ENCODE data around the gene LRRFIP1.

Gene LRRFIP1

GRCh38 chr2:237724811-237725478, 97.6 kb downstream of the LRRFIP1 start:
- no peak for DNase-seq (ENCODE audit: low read depth)

- no peak for DNase-seq (ENCODE audit: low read depth)
These were observed 98.3 kb downstream of the LRRFIP1 start for GRCh38 chr2:237725661-237726060.

- no peak for DNase-seq (ENCODE audit: low read depth)
These were observed 99.0 kb downstream of the LRRFIP1 start for GRCh38 chr2:237726401-237726830.

- no peak for DNase-seq (ENCODE audit: low read depth)
These were observed 100.0 kb downstream of the LRRFIP1 start for GRCh38 chr2:237727363-237727762.

GRCh38 chr2:237729681-237730475, 102.5 kb downstream of the LRRFIP1 start:
- DNase-seq (ENCODE audit: low read depth), result no peak

- DNase-seq (ENCODE audit: low read depth), result no peak
These were observed 104.3 kb downstream of the LRRFIP1 start for GRCh38 chr2:237731663-237732062.

- DNase-seq (ENCODE audit: low read depth), result no peak
These were observed 104.7 kb downstream of the LRRFIP1 start for GRCh38 chr2:237732070-237732469.

- no peak for DNase-seq (ENCODE audit: low read depth)
These were observed 105.5 kb downstream of the LRRFIP1 start for GRCh38 chr2:237732790-237733381.

- no peak for DNase-seq (ENCODE audit: low read depth)
These were observed 106.4 kb downstream of the LRRFIP1 start for GRCh38 chr2:237733677-237734300.

- DNase-seq (ENCODE audit: low read depth), result no peak
These were observed 107.7 kb downstream of the LRRFIP1 start for GRCh38 chr2:237734905-237735623.

GRCh38 chr2:237735798-237736197, 108.4 kb downstream of the LRRFIP1 start:
- no peak for DNase-seq (ENCODE audit: low read depth)

GRCh38 chr2:237736783-237737182, 109.4 kb downstream of the LRRFIP1 start:
- DNase-seq (ENCODE audit: low read depth), result no peak

- no peak for DNase-seq (ENCODE audit: low read depth)
These were observed 109.9 kb downstream of the LRRFIP1 start for GRCh38 chr2:237737196-237737865.

- no peak for DNase-seq (ENCODE audit: low read depth)
These were observed 110.9 kb downstream of the LRRFIP1 start for GRCh38 chr2:237738255-237738654.

GRCh38 chr2:237739101-237739500, 111.7 kb downstream of the LRRFIP1 start:
- no peak for DNase-seq (ENCODE audit: low read depth)

GRCh38 chr2:237742191-237742590, 114.8 kb downstream of the LRRFIP1 start:
- no peak for DNase-seq (ENCODE audit: low read depth)

- no peak for DNase-seq (ENCODE audit: low read depth)
These were observed 115.2 kb downstream of the LRRFIP1 start for GRCh38 chr2:237742614-237743013.

GRCh38 chr2:237743024-237743423, 115.6 kb downstream of the LRRFIP1 start:
- DNase-seq (ENCODE audit: low read depth), result no peak

- DNase-seq (ENCODE audit: low read depth), result no peak
These were observed 116.3 kb downstream of the LRRFIP1 start for GRCh38 chr2:237743561-237744269.

- DNase-seq (ENCODE audit: low read depth), result no peak
These were observed 116.9 kb downstream of the LRRFIP1 start for GRCh38 chr2:237744270-237744612.
